ENCODE measurements around the gene CADM2.
"Not testable (repeated sequence)": the region's sequence is repeated elsewhere in the genome, so short reads cannot be mapped to it uniquely, and the experiment has no call there.

The CADM2 gene

GRCh38 chr3:85935171-85935570, 976.4 kb downstream of the CADM2 start:
- TF ChIP-seq CTCF (IDR thresholded peaks at IDR 0.05; ENCODE audit: low read length, missing control alignments): no peak
- no peak for DNase-seq (ENCODE audit: low read depth)
- no peak overlapping the region for H3K4me3 ChIP-seq (replicated peaks; ENCODE audit: low read depth, low read length)

- TF ChIP-seq CTCF (IDR thresholded peaks at IDR 0.05; ENCODE audit: low read length, missing control alignments): no peak
- peak; percentile 8 for DNase-seq (ENCODE audit: low read depth)
- no peak overlapping the region for H3K4me3 ChIP-seq (replicated peaks; ENCODE audit: low read depth, low read length)
These were observed 980.3 kb downstream of the CADM2 start for GRCh38 chr3:85939074-85939482.

GRCh38 chr3:85950435-85950834, 991.6 kb downstream of the CADM2 start:
- no peak overlapping the region for H3K4me3 ChIP-seq (replicated peaks; ENCODE audit: low read depth, low read length)
- TF ChIP-seq CTCF (IDR thresholded peaks at IDR 0.05; ENCODE audit: low read length, missing control alignments): no peak
- DNase-seq (ENCODE audit: low read depth): no peak

DNA sequence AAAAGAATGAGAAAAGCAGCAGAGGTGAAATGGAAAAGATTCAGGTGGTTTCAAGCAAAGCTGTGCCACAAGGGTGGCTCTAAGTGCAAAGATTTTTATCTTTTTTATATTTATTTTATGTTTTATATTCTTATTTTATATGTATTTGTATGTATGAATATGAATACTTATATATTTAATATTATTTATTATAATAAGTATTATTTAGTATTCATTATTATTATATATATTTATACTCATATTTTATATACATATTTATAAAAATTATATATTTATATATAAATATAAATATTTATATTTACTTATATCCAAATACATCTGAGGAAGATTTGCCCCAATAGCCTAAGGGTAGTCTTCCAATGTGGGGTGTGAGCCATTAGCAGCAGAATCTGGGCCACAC, 1002.0 kb downstream of the CADM2 start:
- no peak for TF ChIP-seq CTCF (IDR thresholded peaks at IDR 0.05; ENCODE audit: low read length, missing control alignments)
- H3K4me3 ChIP-seq (replicated peaks; ENCODE audit: low read depth, low read length): no peak overlapping the region
- DNase-seq (ENCODE audit: low read depth): no peak

DNA sequence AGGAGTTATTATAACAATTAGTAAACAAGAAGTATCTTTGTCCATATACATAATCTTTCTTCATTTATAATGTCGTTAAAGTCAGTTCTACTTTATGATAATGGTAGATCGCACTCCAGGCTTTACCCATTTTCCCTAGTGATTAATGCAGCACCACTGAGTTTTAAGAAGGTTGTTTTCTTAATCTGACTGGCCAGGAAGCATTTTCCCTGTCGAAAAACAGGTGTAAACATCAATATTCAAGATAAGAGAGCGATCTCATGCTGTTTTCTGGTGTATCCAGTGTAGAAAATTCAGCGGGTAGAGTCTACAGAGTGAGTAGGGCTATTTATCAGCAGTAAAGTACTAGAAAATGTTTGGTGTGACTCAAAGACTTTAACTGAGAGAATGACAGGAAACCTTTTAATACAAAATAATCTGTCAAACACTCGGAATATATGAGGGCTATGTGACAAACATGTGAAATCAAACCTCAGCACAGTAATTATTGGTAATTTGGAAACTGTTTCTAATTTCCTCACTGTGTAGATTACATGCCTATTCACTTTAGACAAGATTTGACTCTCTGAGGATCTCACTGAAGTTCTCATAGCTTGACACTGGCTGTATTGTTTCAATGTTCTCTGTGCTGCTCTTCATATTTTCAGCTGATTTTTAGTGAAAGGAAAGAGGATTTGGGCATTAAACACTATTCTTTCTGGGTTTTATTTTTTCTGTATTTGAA, 1019.0 kb downstream of the CADM2 start:
- no peak for TF ChIP-seq CTCF (IDR thresholded peaks at IDR 0.05; ENCODE audit: low read length, missing control alignments)
- DNase-seq (ENCODE audit: low read depth): no peak
- no peak overlapping the region for H3K4me3 ChIP-seq (replicated peaks; ENCODE audit: low read depth, low read length)

DNA sequence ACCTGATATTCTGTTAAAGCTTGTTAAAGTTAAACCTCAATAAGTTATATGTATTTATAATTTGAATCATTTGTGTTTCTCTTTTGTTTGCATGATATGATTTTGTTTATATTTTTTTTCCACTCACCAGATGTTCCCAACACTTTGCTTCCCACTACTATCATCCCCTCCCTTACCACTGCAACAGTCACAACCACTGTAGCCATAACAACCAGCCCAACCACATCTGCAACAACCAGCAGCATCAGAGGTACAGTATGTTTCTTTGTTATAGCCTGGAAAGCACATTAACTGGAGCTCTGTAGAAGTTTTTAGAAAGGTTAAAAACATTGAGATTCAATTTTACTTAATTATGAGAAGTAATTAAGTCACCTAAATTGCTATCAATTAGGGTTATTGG, 1020.2 kb downstream of the CADM2 start:
- no peak for TF ChIP-seq CTCF (IDR thresholded peaks at IDR 0.05; ENCODE audit: low read length, missing control alignments)
- DNase-seq (ENCODE audit: low read depth): no peak
- no peak overlapping the region for H3K4me3 ChIP-seq (replicated peaks; ENCODE audit: low read depth, low read length)

GRCh38 chr3:85989581-85989980, 1030.8 kb downstream of the CADM2 start:
- H3K4me3 ChIP-seq (replicated peaks; ENCODE audit: low read depth, low read length); DNase-seq (ENCODE audit: low read depth): not testable (repeated sequence)

Measured in fibroblast of pulmonary artery (primary cell).